Aorta (tissue), 5 donors: Measurements from ENCODE around the gene ZNF281. TPM values are rescaled to one million over a fixed set of nuclear protein-coding genes. Genes with fewer than 3 reads are reported as not detected.

Source experiments
- ATAC-seq: fragments of 200-7000 bp; cut with Tn5 transposase; one replicate; pipeline ENCODE4 v1.9.1; 2022; ENCODE audit warnings: moderate library complexity; ENCODE audit not compliant: low FRiP score
- DNase-seq, 2 donors: peaks; one replicate each; pipeline ENCODE4 v3.0.0-alpha.2; 2020
- H3K27ac ChIP-seq, 2 donors: one replicate each; pipeline ENCODE4 v1.5.1; 2013; ENCODE audit warnings: low read length in 2 of 2, mild to moderate bottlenecking in 2 of 2, moderate library complexity in 2 of 2, control low read depth in 1 of 2, inconsistent platforms in 1 of 2, low read depth in 1 of 2
- H3K27me3 ChIP-seq, 2 donors: one replicate each; pipeline ENCODE4 v1.6.1; 2013; ENCODE audit warnings: control low read depth in 1 of 2, low read length in 1 of 2, mild to moderate bottlenecking in 1 of 2, moderate library complexity in 1 of 2; ENCODE audit not compliant: insufficient read depth in 2 of 2, control insufficient read depth in 1 of 2
- H3K36me3 ChIP-seq, 2 donors: one replicate each; pipeline ENCODE4 v1.6.1; 2013; ENCODE audit warnings: control low read depth in 1 of 2, low read length in 1 of 2, mild to moderate bottlenecking in 1 of 2; ENCODE audit not compliant: insufficient read depth in 2 of 2, control insufficient read depth in 1 of 2
- H3K4me1 ChIP-seq, 2 donors: one replicate each; pipeline ENCODE4 v1.6.1; 2013; ENCODE audit warnings: low read length in 2 of 2, control low read depth in 1 of 2, mild to moderate bottlenecking in 1 of 2, moderate library complexity in 1 of 2; ENCODE audit not compliant: insufficient read depth in 2 of 2, control insufficient read depth in 1 of 2
- H3K4me3 ChIP-seq, 2 donors: one replicate each; pipeline ENCODE4 v1.5.1; 2013; ENCODE audit warnings: low read length in 2 of 2, control low read depth in 1 of 2, mild to moderate bottlenecking in 1 of 2
- H3K9me3 ChIP-seq: one replicate; pipeline ENCODE4 v1.6.1; 2013; ENCODE audit warnings: mild to moderate bottlenecking, low read length; ENCODE audit not compliant: control insufficient read depth
- WGBS, 2 donors: extraction: QIAGEN DNeasy Blood & Tissue Kit; methylation state at CpG; one replicate each; pipeline ENCODE4 v1.1.7; 2013; 5-methylcytosine and 5-hydroxymethylcytosine counted together
- intact Hi-C, 2 donors: fragments of 100-400 bp; cut with DNase I; formaldehyde crosslinking; loops; one replicate each; pipeline versions ENCODE4 v1.14.2 to v1.15.0; 2022
- long read RNA-seq, 2 donors: library from polyadenylated mRNA; unstranded; transcript quantifications; one replicate each; pipeline ENCODE4 v2.0.0, GENCODE V29; 2020 to 2021
- polyA plus RNA-seq, 2 donors: library from polyadenylated mRNA; stranded (reverse); fragments of 200-250 nt; gene quantifications; one replicate each; pipeline ENCODE4 v1.2.3, GENCODE V29; 2013
- total RNA-seq, 2 donors: library from RNA; stranded (reverse); fragmentation: NEBNext Ultra II Directional; extraction: Animal tissue kit (Norgen Biotek cat#: 25700); gene quantifications; one replicate each; pipeline ENCODE4 v1.2.1, GENCODE V29; 2021
- donor health status: healthy with polysubstance abuse.
- donor health status: Bipolar disorder and iron deficiency.
- donor health status: DM: no; HTN: no; CAD: no.
- donor health status: DM: no; HTN: no; CAD: no.
- donor health status: DM: yes; HTN: yes; CAD: no.

Gene ZNF281
- 10 to 100 TPM; 12.8 to 13.1 TPM for total RNA-seq
- 1 to 10 TPM; 2.1 to 3.2 TPM for polyA plus RNA-seq
- long read RNA-seq, donor 1, full-length matches to known transcripts, result 7 of 17 reads
- long read RNA-seq, donor 1, partial matches to known transcripts, result 0 of 17 reads
- long read RNA-seq, donor 1, other reads (novel, unspliced or antisense), result 10 of 17 reads
- long read RNA-seq, donor 2, full-length matches to known transcripts, result 4 of 14 reads
- long read RNA-seq, donor 2, partial matches to known transcripts, result 0 of 14 reads
- long read RNA-seq, donor 2, other reads (novel, unspliced or antisense), result 10 of 14 reads

GRCh38 chr1:200409761-200410565 is at the start of gene ZNF281:
ZNF281 (minus strand) TSS chr1:200410036; CDS start chr1:200409705, 331 bp downstream.
- intact Hi-C loops, result no loop called here
- Histone ChIP-seq H3K36me3 (no peaks in the 10 kb centered on the region), H3K4me1 (peaks cover 3 to 5% of the 10 kb centered on the region in 2 donors), H3K27me3 (no peaks in the 10 kb centered on the region), H3K9me3 (no peaks in the 10 kb centered on the region), H3K27ac (peak within 1 kb of the TSS; percentile 10 to 38), H3K4me3 (peak within 1 kb of the TSS; percentile 73 to 98)
- DNase-seq (peak; percentile 97 to 98), ATAC-seq (peak; percentile 100)
- WGBS, 2 donors, result 0 to 1% methylated on average over 53 to 54 of the region's 54 CpGs

- WGBS, 2 donors, result 92 to 93% methylated on average over 14 of the region's 14 CpGs
- Histone ChIP-seq H3K9me3 (no peaks in the 10 kb centered on the region), H3K4me3 (no peak overlapping the region), H3K36me3 (no peaks in the 10 kb centered on the region), H3K27ac (no peak overlapping the region), H3K27me3 (no peaks in the 10 kb centered on the region), H3K4me1 (peaks cover 0 to 1% of the 10 kb centered on the region in 2 donors)
- DNase-seq, result no peak
- intact Hi-C loops, result no loop called here
- no peak for ATAC-seq
These were observed 48.9 kb upstream of the ZNF281 start for GRCh38 chr1:200458780-200459179.

GRCh38 chr1:200457810-200458209 is 48.0 kb upstream of the ZNF281 start:
- intact Hi-C loops, result no loop called here
- no peak overlapping the region for H3K4me3 ChIP-seq
- no peak for ATAC-seq
- H3K9me3 ChIP-seq, result no peaks in the 10 kb centered on the region
- H3K36me3 ChIP-seq, result no peaks in the 10 kb centered on the region
- H3K27me3 ChIP-seq, result no peaks in the 10 kb centered on the region
- no peak for DNase-seq
- 84 to 88% methylated on average over 6 of the region's 6 CpGs for WGBS, 2 donors
- peaks cover 0 to 1% of the 10 kb centered on the region in 2 donors for H3K4me1 ChIP-seq
- no peak overlapping the region for H3K27ac ChIP-seq

GRCh38 chr1:200454425-200454824 is 44.6 kb upstream of the ZNF281 start:
- ATAC-seq (no peak), DNase-seq (no peak)
- peaks cover 0 to 1% of the 10 kb centered on the region in 2 donors for H3K4me1 ChIP-seq
- no peaks in the 10 kb centered on the region for H3K27me3 ChIP-seq
- no peak overlapping the region for H3K4me3 ChIP-seq
- intact Hi-C loops, result no loop called here
- H3K36me3 ChIP-seq, result no peaks in the 10 kb centered on the region
- no peaks in the 10 kb centered on the region for H3K9me3 ChIP-seq
- 76 to 93% methylated on average over 5 of the region's 5 CpGs for WGBS, 2 donors
- H3K27ac ChIP-seq, result no peak overlapping the region

- no peak for DNase-seq
- peaks cover 0 to 1% of the 10 kb centered on the region in 2 donors for H3K4me1 ChIP-seq
- H3K27me3 ChIP-seq, result no peaks in the 10 kb centered on the region
- no peaks in the 10 kb centered on the region for H3K9me3 ChIP-seq
- no peak for ATAC-seq
- WGBS, 2 donors, result 47 to 55% methylated on average over 3 of the region's 3 CpGs
- H3K36me3 ChIP-seq, result no peaks in the 10 kb centered on the region
- H3K27ac ChIP-seq, result no peak overlapping the region
- intact Hi-C loops, result no loop called here
- no peak overlapping the region for H3K4me3 ChIP-seq
These were observed 43.7 kb upstream of the ZNF281 start for GRCh38 chr1:200453553-200453905.

GRCh38 chr1:200452850-200453552 is 43.2 kb upstream of the ZNF281 start:
- intact Hi-C loops, result no loop called here
- H3K27ac ChIP-seq, result no peak overlapping the region
- no peak for DNase-seq
- no peaks in the 10 kb centered on the region for H3K9me3 ChIP-seq
- ATAC-seq, result no peak
- no peak overlapping the region for H3K4me3 ChIP-seq
- peaks cover 0 to under 1% of the 10 kb centered on the region in 2 donors for H3K4me1 ChIP-seq
- H3K36me3 ChIP-seq, result no peaks in the 10 kb centered on the region
- H3K27me3 ChIP-seq, result no peaks in the 10 kb centered on the region
- 56 to 66% methylated on average over 8 of the region's 8 CpGs for WGBS, 2 donors

- Histone ChIP-seq H3K4me1 (no peaks in the 10 kb centered on the region), H3K9me3 (no peaks in the 10 kb centered on the region), H3K36me3 (no peaks in the 10 kb centered on the region), H3K27ac (no peak overlapping the region), H3K4me3 (no peak overlapping the region), H3K27me3 (no peaks in the 10 kb centered on the region)
- no peak for ATAC-seq
- intact Hi-C loops, result no loop called here
- WGBS, 2 donors, result 91% methylated on average over 6 of the region's 6 CpGs
- DNase-seq, result no peak
These were observed 38.4 kb upstream of the ZNF281 start for GRCh38 chr1:200448034-200448762.

- DNase-seq (no peak), ATAC-seq (no peak)
- H3K36me3 ChIP-seq, result no peaks in the 10 kb centered on the region
- no peaks in the 10 kb centered on the region for H3K9me3 ChIP-seq
- H3K27ac ChIP-seq, result no peak overlapping the region
- intact Hi-C loops, result no loop called here
- H3K27me3 ChIP-seq, result no peaks in the 10 kb centered on the region
- H3K4me3 ChIP-seq, result no peak overlapping the region
- no peaks in the 10 kb centered on the region for H3K4me1 ChIP-seq
- WGBS, 2 donors, result 93 to 96% methylated on average over 1 of the region's 1 CpG
These were observed 35.4 kb upstream of the ZNF281 start for GRCh38 chr1:200445213-200445612.
